MM.1S (cell line): ENCODE results near the gene MYH11.
A peak's percentile ranks its signal among the peaks of the same experiment; 100 is the strongest.

Experiments
- DNase-seq: peaks from one replicate; pipeline ENCODE4 v3.0.0-alpha.2; 2015
- H2AFZ ChIP-seq: fragments of 300-600 bp; sonication (generic); 2 replicates; pipeline ENCODE4 v1.6.0; 2016; ENCODE audit warnings: antibody characterized with exemption, low read length
- H3F3A ChIP-seq: fragments of 300-600 bp; sonication (generic); 2 replicates; pipeline ENCODE4 v1.6.1; 2016; ENCODE audit warnings: mild to moderate bottlenecking, antibody characterized with exemption, low read length, moderate library complexity, mixed read lengths; ENCODE audit not compliant: insufficient read depth
- H3K27ac ChIP-seq: fragments of 300-600 bp; sonication (generic); 2 replicates; pipeline ENCODE4 v1.5.1; 2016; ENCODE audit warnings: mild to moderate bottlenecking, low read length
- H3K27me3 ChIP-seq: fragments of 300-600 bp; sonication (generic); replicated peaks from 2 replicates; pipeline ENCODE4 v1.6.0; 2016; ENCODE audit warnings: low read length; ENCODE audit not compliant: insufficient read depth
- H3K36me3 ChIP-seq: fragments of 300-600 bp; sonication (generic); replicated peaks from 2 replicates; pipeline ENCODE4 v1.6.1; 2016; ENCODE audit warnings: mild to moderate bottlenecking, low read length, mixed read lengths; ENCODE audit not compliant: insufficient read depth
- H3K4me1 ChIP-seq: fragments of 300-600 bp; sonication (generic); 2 replicates; pipeline ENCODE4 v1.6.1; 2016; ENCODE audit warnings: low read length, mixed read lengths
- H3K4me2 ChIP-seq: fragments of 300-600 bp; sonication (generic); 2 replicates; pipeline ENCODE4 v1.6.0; 2016; ENCODE audit warnings: low read depth, low read length
- H3K4me3 ChIP-seq: fragments of 300-600 bp; sonication (generic); 2 replicates; pipeline ENCODE4 v1.5.1; 2016; ENCODE audit warnings: low read length, mixed read lengths
- H3K79me2 ChIP-seq: fragments of 300-600 bp; sonication (generic); 2 replicates; pipeline ENCODE4 v1.6.1; 2016; ENCODE audit warnings: mixed run types, low read length, mixed read lengths
- H3K9ac ChIP-seq: fragments of 300-600 bp; sonication (generic); 2 replicates; pipeline ENCODE4 v1.6.1; 2016; ENCODE audit warnings: low read length, mixed read lengths
- H3K9me2 ChIP-seq: fragments of 300-600 bp; sonication (generic); replicated peaks from 2 replicates; pipeline ENCODE4 v1.6.1; 2016; ENCODE audit warnings: mild to moderate bottlenecking, low read length, mixed read lengths; ENCODE audit not compliant: insufficient read depth
- H3K9me3 ChIP-seq: fragments of 300-600 bp; sonication (generic); replicated peaks from 2 replicates; pipeline ENCODE4 v1.6.1; 2016; ENCODE audit warnings: mild to moderate bottlenecking, low read length, mixed read lengths; ENCODE audit not compliant: insufficient read depth
- H4K20me1 ChIP-seq: fragments of 300-600 bp; sonication (generic); 2 replicates; pipeline ENCODE4 v1.6.1; 2016; ENCODE audit warnings: mild to moderate bottlenecking, low read length, moderate library complexity, mixed read lengths; ENCODE audit not compliant: insufficient read depth
- CTCF ChIP-seq: fragments of 300-600 bp; sonication (generic); IDR thresholded peaks from 2 replicates; pipeline ENCODE4 v1.5.1; 2016; ENCODE audit warnings: antibody characterized with exemption, low read length, mixed read lengths
- EZH2 ChIP-seq: fragments of 300-600 bp; sonication (generic); optimal IDR thresholded peaks from 2 replicates; pipeline ENCODE3; 2017; ENCODE audit warnings: low read depth, mild to moderate bottlenecking, antibody characterized with exemption, low read length, mixed read lengths
- EZH2phosphoT487 ChIP-seq: fragments of 300-600 bp; sonication (generic); IDR thresholded peaks from 2 replicates; pipeline ENCODE4 v1.6.1; 2018; ENCODE audit warnings: antibody characterized with exemption, low read length

Gene MYH11

GRCh38 chr16:15768201-15768600 lies 88.6 kb downstream of the MYH11 start:
- Histone ChIP-seq H3F3A (no peaks in the 10 kb centered on the region), H3K4me3 (no peak overlapping the region), H4K20me1 (no peaks in the 10 kb centered on the region), H3K9me2 (no peaks in the 10 kb centered on the region), H3K36me3 (no peaks in the 10 kb centered on the region), H2AFZ (no peak overlapping the region), H3K4me2 (no peak overlapping the region), H3K9me3 (no peaks in the 10 kb centered on the region), H3K4me1 (no peaks in the 10 kb centered on the region), H3K79me2 (no peaks in the 10 kb centered on the region), H3K27me3 (no peaks in the 10 kb centered on the region), H3K27ac (no peak overlapping the region), H3K9ac (no peak overlapping the region)
- TF ChIP-seq EZH2 (no peak), CTCF (no peak), EZH2phosphoT487 (no peak)
- DNase-seq: no peak

- Histone ChIP-seq H3K4me1 (no peaks in the 10 kb centered on the region), H3K36me3 (no peaks in the 10 kb centered on the region), H3K4me2 (no peak overlapping the region), H3K9ac (no peak overlapping the region), H3K27me3 (no peaks in the 10 kb centered on the region), H4K20me1 (no peaks in the 10 kb centered on the region), H3K9me2 (no peaks in the 10 kb centered on the region), H3K79me2 (no peaks in the 10 kb centered on the region), H3F3A (no peaks in the 10 kb centered on the region), H2AFZ (no peak overlapping the region), H3K27ac (no peak overlapping the region), H3K4me3 (no peak overlapping the region), H3K9me3 (no peaks in the 10 kb centered on the region)
- DNase-seq: no peak
- TF ChIP-seq EZH2 (no peak), EZH2phosphoT487 (no peak), CTCF (no peak)
These were observed 89.9 kb downstream of the MYH11 start for GRCh38 chr16:15766918-15767317.

- Histone ChIP-seq H3K4me3 (no peak overlapping the region), H3K9me2 (no peaks in the 10 kb centered on the region), H4K20me1 (no peaks in the 10 kb centered on the region), H3K9me3 (no peaks in the 10 kb centered on the region), H3K79me2 (no peaks in the 10 kb centered on the region), H3K4me2 (no peak overlapping the region), H3K27ac (no peak overlapping the region), H2AFZ (no peak overlapping the region), H3K4me1 (no peaks in the 10 kb centered on the region), H3K27me3 (no peaks in the 10 kb centered on the region), H3K9ac (no peak overlapping the region), H3F3A (no peaks in the 10 kb centered on the region), H3K36me3 (no peaks in the 10 kb centered on the region)
- TF ChIP-seq EZH2phosphoT487: no peak
- TF ChIP-seq CTCF: peak; percentile 79
- DNase-seq: peak; percentile 64
These were observed 90.9 kb downstream of the MYH11 start for GRCh38 chr16:15765880-15766279.

- DNase-seq: no peak
- Histone ChIP-seq H3K9me3 (no peaks in the 10 kb centered on the region), H3K9ac (no peak overlapping the region), H3K27ac (no peak overlapping the region), H3K4me1 (no peaks in the 10 kb centered on the region), H3K27me3 (no peaks in the 10 kb centered on the region), H3K4me3 (no peak overlapping the region), H3F3A (no peaks in the 10 kb centered on the region), H3K36me3 (no peaks in the 10 kb centered on the region), H3K9me2 (no peaks in the 10 kb centered on the region), H2AFZ (no peak overlapping the region), H4K20me1 (no peaks in the 10 kb centered on the region), H3K79me2 (no peaks in the 10 kb centered on the region), H3K4me2 (no peak overlapping the region)
- TF ChIP-seq CTCF: no peak
- no peak for TF ChIP-seq EZH2
- TF ChIP-seq EZH2phosphoT487: no peak
These were observed 91.7 kb downstream of the MYH11 start for GRCh38 chr16:15765116-15765515.
